Peyer's patch (tissue), 4 donors: Measurements from ENCODE around the gene DCLK2.

Experiments
- POLR2A ChIP-seq, 2 donors: fragments of 450-650 bp; IDR thresholded peaks; one replicate each; pipeline ENCODE4 v1.5.1; 2017; ENCODE audit warnings: antibody characterized with exemption in 2 of 2, mild to moderate bottlenecking in 2 of 2, moderate library complexity in 2 of 2
- TF ChIP-seq, protein P1 (sequence below), 6 experiments: fragments of 450-650 bp in 4 of 6; fragments of 200-600 bp in 2 of 6; sonication (generic) in 1 of 6; IDR thresholded peaks; one replicate each; pipeline ENCODE4 v1.5.1; 2017 to 2019; ENCODE audit warnings: antibody characterized with exemption in 6 of 6, mild to moderate bottlenecking in 3 of 6, moderate library complexity in 1 of 6

DNA sequence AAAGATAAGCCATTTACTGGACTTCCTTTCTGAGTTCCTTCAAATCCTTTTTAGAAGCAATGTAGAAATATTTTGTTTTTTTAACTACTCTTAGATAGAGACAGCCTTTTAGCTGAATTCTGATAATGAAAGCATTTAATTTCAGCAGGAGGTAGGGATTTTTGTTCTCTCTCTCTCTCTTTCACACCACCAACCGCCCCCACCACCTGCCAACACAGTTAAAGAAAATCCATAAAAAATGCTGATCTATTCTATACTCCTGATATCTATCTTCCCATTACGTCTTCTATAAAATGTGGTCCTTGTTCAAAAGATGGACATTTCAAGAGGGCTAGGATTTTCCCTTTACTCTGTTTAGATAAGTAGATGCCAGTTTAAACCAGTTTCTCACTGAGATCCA is 104.5 kb downstream of the DCLK2 start:
- TF ChIP-seq, protein P1, sequence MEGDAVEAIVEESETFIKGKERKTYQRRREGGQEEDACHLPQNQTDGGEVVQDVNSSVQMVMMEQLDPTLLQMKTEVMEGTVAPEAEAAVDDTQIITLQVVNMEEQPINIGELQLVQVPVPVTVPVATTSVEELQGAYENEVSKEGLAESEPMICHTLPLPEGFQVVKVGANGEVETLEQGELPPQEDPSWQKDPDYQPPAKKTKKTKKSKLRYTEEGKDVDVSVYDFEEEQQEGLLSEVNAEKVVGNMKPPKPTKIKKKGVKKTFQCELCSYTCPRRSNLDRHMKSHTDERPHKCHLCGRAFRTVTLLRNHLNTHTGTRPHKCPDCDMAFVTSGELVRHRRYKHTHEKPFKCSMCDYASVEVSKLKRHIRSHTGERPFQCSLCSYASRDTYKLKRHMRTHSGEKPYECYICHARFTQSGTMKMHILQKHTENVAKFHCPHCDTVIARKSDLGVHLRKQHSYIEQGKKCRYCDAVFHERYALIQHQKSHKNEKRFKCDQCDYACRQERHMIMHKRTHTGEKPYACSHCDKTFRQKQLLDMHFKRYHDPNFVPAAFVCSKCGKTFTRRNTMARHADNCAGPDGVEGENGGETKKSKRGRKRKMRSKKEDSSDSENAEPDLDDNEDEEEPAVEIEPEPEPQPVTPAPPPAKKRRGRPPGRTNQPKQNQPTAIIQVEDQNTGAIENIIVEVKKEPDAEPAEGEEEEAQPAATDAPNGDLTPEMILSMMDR (IDR thresholded peaks at IDR 0.05), result no peak
- TF ChIP-seq POLR2A (IDR thresholded peaks at IDR 0.05), result no peak
